Measurements from ENCODE around the gene RTN4RL2.
A peak's percentile ranks its signal among the peaks of the same experiment; 100 is the strongest.

- TF ChIP-seq POLR2A (IDR thresholded peaks at IDR 0.05) (no peak), CTCF (IDR thresholded peaks at IDR 0.05 in 4 of 5, conservative IDR thresholded peaks at IDR 0.05 in 1 of 5) (peak in 1 of 5 experiments; percentile 18)
These were observed at the start of gene RTN4RL2 for GRCh38 chr11:57460022-57460757.
